GM12873 (cell line): ENCODE data around the gene SYCP3.

Source experiments
- CTCF ChIP-seq: IDR thresholded peaks from 2 replicates; pipeline ENCODE4 v1.5.1; 2012; ENCODE audit warnings: low read depth, mild to moderate bottlenecking, moderate library complexity, low read length, control low read depth; ENCODE audit not compliant: insufficient read depth; ENCODE audit errors: missing control alignments

Gene SYCP3

DNA sequence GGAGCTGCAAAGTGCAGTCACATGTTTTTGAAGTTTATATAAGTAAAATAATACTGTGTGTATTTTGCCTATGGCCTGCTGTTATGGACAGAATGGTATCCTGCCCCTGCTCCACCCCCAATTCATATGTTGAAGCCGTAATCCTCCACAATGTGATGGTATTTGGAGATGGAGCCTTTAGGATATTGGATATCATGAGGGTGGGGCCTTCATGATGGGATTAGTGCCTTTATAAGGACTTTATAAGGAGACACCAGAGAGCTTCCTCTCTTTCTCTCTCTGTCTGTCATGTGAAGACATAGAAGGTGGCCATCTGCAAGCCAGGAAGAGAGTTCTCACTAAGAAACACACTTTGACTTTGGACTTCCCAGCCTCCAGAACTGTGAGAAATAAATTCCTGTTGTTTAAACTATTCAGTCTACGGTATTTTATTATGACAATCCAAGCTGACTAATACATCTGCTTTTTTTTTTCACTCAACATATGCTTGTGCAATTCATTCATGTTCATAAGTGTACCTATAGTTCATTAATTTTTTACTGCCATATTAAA lies 44.9 kb downstream of the SYCP3 start:
- TF ChIP-seq CTCF, result no peak

GRCh38 chr12:101691503-101692096 lies 47.7 kb downstream of the SYCP3 start:
- no peak for TF ChIP-seq CTCF

GRCh38 chr12:101690544-101691098 lies 48.6 kb downstream of the SYCP3 start:
- no peak for TF ChIP-seq CTCF

DNA sequence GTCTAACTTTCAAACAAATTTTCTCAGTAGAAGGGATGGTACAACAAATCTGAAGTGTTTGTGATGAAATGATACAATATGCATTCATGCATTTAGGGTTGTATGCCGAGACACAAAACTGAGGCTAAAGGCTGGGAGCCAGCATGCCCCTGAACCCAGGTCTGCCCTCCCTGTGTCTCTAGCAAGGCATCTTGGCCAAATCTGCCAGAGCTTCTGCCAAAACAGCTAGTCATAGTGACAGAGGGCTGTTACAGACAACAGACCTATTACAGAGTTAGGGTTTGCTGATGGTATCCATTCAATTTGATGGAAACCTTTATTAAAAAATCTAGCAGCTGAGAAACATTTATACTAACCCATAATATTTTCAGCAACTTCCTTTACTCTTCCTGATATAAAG lies 53.1 kb downstream of the SYCP3 start:
- no peak for TF ChIP-seq CTCF

GRCh38 chr12:101685092-101685491 lies 54.2 kb downstream of the SYCP3 start:
- TF ChIP-seq CTCF, result no peak

- TF ChIP-seq CTCF, result no peak
These were observed 58.6 kb downstream of the SYCP3 start for GRCh38 chr12:101680647-101681046.

DNA sequence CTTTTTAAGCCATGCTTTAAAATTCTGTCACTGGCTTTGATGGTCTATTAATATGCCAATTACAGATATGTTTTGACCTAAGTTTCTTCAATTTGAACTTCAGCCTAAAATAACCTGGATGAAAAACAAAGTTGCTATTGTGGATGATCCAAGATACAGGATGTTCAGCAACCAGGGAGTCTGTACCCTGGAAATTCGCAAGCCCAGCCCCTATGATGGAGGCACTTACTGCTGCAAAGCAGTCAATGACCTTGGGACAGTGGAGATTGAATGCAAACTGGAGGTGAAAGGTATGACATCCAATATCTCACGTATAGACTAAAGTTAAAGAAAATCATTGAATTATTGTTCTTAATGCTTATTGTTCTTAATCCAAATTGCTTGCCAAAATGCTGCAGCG lies 59.0 kb downstream of the SYCP3 start:
- no peak for TF ChIP-seq CTCF
